HepG2 (cell line): ENCODE data around the gene KIF24. TPM values are rescaled to one million over a fixed set of nuclear protein-coding genes. Genes with fewer than 3 reads are reported as not detected.

Experiments
- ATAC-seq: fragments of 200-7000 bp; cut with Tn5 transposase; 3 replicates; pipeline ENCODE4 v1.9.1; 2020; ENCODE audit warnings: mild to moderate bottlenecking, moderate library complexity
- BruUV-seq: library from RNA; stranded (reverse); fragments of 400-500 nt; replicated peaks from 2 replicates; lab custom pipeline; 2021; lab: Mats Ljungman, UMichigan
- CTCF ChIA-PET: fragments of 300-600 bp; formaldehyde crosslinking; extraction: SDS; loops from one replicate; lab custom pipeline; 2021; ENCODE audit warnings: low total read pairs, inconsistent platforms, low intra/inter-chr PET ratio; lab: Yijun Ruan, JAX
- POLR2A ChIA-PET: fragments of 350-600 bp; sonication (Branson Sonifier 250); formaldehyde crosslinking; loops from one replicate; lab custom pipeline; 2020; ENCODE audit warnings: antibody characterized with exemption, inconsistent platforms; lab: Yijun Ruan, JAX
- DNase-seq: peaks from one replicate; pipeline ENCODE4 v3.0.0-alpha.2; 2015; ENCODE audit warnings: low spot score
- FAIRE-seq: peaks from 3 replicates; lab custom pipeline; 2011; peaks lifted over from hg19 to GRCh38; lab: Jason Lieb, UNC
- H2AFZ ChIP-seq: one replicate; pipeline ENCODE4 v1.6.1; 2011; ENCODE audit warnings: low read length, inconsistent platforms
- H3K27ac ChIP-seq: fragments of 300-600 bp; 3 replicates; pipeline ENCODE4 v1.8.0; 2011; ENCODE audit warnings: mixed run types, mild to moderate bottlenecking, mixed read lengths, low read length, inconsistent platforms; ENCODE audit not compliant: insufficient read depth; ENCODE audit errors: extremely low read length
- H3K27me3 ChIP-seq, 2 experiments: fragments of 200-600 bp in 1 of 2; 2 replicates in 1 of 2; 3 replicates in 1 of 2; pipeline versions ENCODE4 v1.6.0 to v1.8.0; 2011; ENCODE audit warnings: low read length in 2 of 2, mild to moderate bottlenecking in 2 of 2, moderate library complexity in 2 of 2, inconsistent platforms in 1 of 2; ENCODE audit not compliant: insufficient read depth in 2 of 2, control insufficient read depth in 1 of 2
- H3K36me3 ChIP-seq, 2 experiments: fragments of 200-600 bp in 1 of 2; replicated peaks in 1 of 2; 2 replicates in 1 of 2; 3 replicates in 1 of 2; pipeline versions ENCODE4 v1.5.1 to v1.8.0; 2011; ENCODE audit warnings: low read length in 2 of 2, inconsistent platforms in 1 of 2; ENCODE audit not compliant: insufficient read depth in 2 of 2, control insufficient read depth in 1 of 2
- H3K4me1 ChIP-seq: 2 replicates; pipeline ENCODE4 v1.5.1; 2012; ENCODE audit warnings: low read length, inconsistent platforms; ENCODE audit not compliant: insufficient read depth
- H3K4me2 ChIP-seq: 2 replicates; pipeline ENCODE4 v1.6.0; 2011; ENCODE audit warnings: low read depth, low read length, inconsistent platforms
- H3K4me3 ChIP-seq, 3 experiments: fragments of 200-600 bp in 1 of 3; sonication (generic), shearing (Covaris generic) in 1 of 3; replicated peaks in 1 of 3; 2 replicates each; pipeline ENCODE4 v1.5.1; 2011 to 2016; ENCODE audit warnings: low read length in 3 of 3, inconsistent platforms in 2 of 3, low read depth in 2 of 3, mild to moderate bottlenecking in 2 of 3, control low read depth in 1 of 3, mixed read lengths in 1 of 3; ENCODE audit not compliant: insufficient read depth in 1 of 3
- H3K79me2 ChIP-seq: one replicate; pipeline ENCODE4 v1.6.1; 2011; ENCODE audit warnings: low read length, inconsistent platforms; ENCODE audit not compliant: insufficient read depth
- H3K9ac ChIP-seq: 2 replicates; pipeline ENCODE4 v1.6.0; 2011; ENCODE audit warnings: mild to moderate bottlenecking, low read depth, low read length, inconsistent platforms; ENCODE audit not compliant: insufficient read depth
- H3K9me3 ChIP-seq: 2 replicates; pipeline ENCODE4 v1.5.1; 2012; ENCODE audit warnings: mild to moderate bottlenecking, low read length
- H4K20me1 ChIP-seq: 2 replicates; pipeline ENCODE4 v1.6.0; 2011; ENCODE audit warnings: inconsistent platforms, mild to moderate bottlenecking, low read length, moderate library complexity; ENCODE audit not compliant: insufficient read depth
- BRCA1 ChIP-seq: sonication (generic); formaldehyde crosslinking; IDR thresholded peaks from 2 replicates; pipeline ENCODE4 v1.4.0; 2020; ENCODE audit warnings: missing genetic modification reagents
- EEA1 ChIP-seq: sonication (generic); formaldehyde crosslinking; IDR thresholded peaks from 2 replicates; pipeline ENCODE4 v1.5.1; 2020; ENCODE audit warnings: mild to moderate bottlenecking, missing genetic modification reagents, borderline replicate concordance
- FOXJ3 ChIP-seq: sonication (generic); formaldehyde crosslinking; IDR thresholded peaks from 2 replicates; pipeline ENCODE4 v1.4.0; 2020; ENCODE audit warnings: missing genetic modification reagents, mild to moderate bottlenecking, borderline replicate concordance
- HMGXB4 ChIP-seq, 2 experiments: sonication (generic) in 1 of 2; formaldehyde crosslinking in 1 of 2; IDR thresholded peaks; 2 replicates each; pipeline versions ENCODE4 v1.4.0 to v1.6.1; 2018 to 2020; ENCODE audit warnings: missing genetic modification reagents in 2 of 2, borderline replicate concordance in 1 of 2, low read depth in 1 of 2, mild to moderate bottlenecking in 1 of 2, missing biosample characterization in 1 of 2
- RNF2 ChIP-seq: fragments of 450-650 bp; conservative IDR thresholded peaks from 2 replicates; pipeline ENCODE4 v1.6.1; 2016; ENCODE audit warnings: low read depth
- XBP1 ChIP-seq: sonication (generic); formaldehyde crosslinking; IDR thresholded peaks from 2 replicates; pipeline ENCODE4 v1.5.0; 2020; ENCODE audit warnings: missing genetic modification reagents
- ZBTB42 ChIP-seq: sonication (generic); formaldehyde crosslinking; IDR thresholded peaks from 2 replicates; pipeline ENCODE4 v1.5.0; 2020; ENCODE audit warnings: mild to moderate bottlenecking, missing genetic modification reagents
- ZMYM2 ChIP-seq: sonication (generic); formaldehyde crosslinking; IDR thresholded peaks from 2 replicates; pipeline ENCODE4 v1.8.0; 2022; ENCODE audit warnings: mild to moderate bottlenecking, missing genetic modification reagents
- ZNF609 ChIP-seq: sonication (generic); formaldehyde crosslinking; IDR thresholded peaks from 2 replicates; pipeline ENCODE4 v1.4.0; 2020; ENCODE audit warnings: mild to moderate bottlenecking, missing genetic modification reagents, borderline replicate concordance
- WGBS: methylation state at CpG from one replicate; pipeline ENCODE4 v1.1.6; 2017; ENCODE audit warnings: low lambda C conversion rate; 5-methylcytosine and 5-hydroxymethylcytosine counted together
- in situ Hi-C: cut with HindIII; loops from 2 replicates; pipeline ENCODE4 v1.10.0; 2017; ENCODE audit warnings: low pct_unique_long_range_greater_than_20kb; ENCODE audit not compliant: extremely low pct_ligation_motif_present
- intact Hi-C: fragments of 100-400 bp; cut with micrococcal nuclease; formaldehyde crosslinking; loops from one replicate; pipeline ENCODE4 v1.10.0; 2022; ENCODE audit not compliant: unreplicated experiment
- polyA plus RNA-seq, 8 experiments: library from polyadenylated mRNA; depleted of rRNA in 3 of 8; stranded (reverse) in 7 of 8; unstranded in 1 of 8; fragments of >200 nt; fragmentation: Illumina TruSeq in 4 of 8; extraction: Trizol in 4 of 8; gene quantifications; 2 replicates each; pipeline versions ENCODE4 v1.2.1 to v1.2.3, GENCODE V29; 2011 to 2016; ENCODE audit warnings: low read depth in 4 of 8, missing spikeins in 1 of 8, mixed read lengths in 1 of 8; ENCODE audit not compliant: insufficient read depth in 1 of 8
- total RNA-seq, 5 experiments: library from RNA; depleted of rRNA; stranded (reverse); fragments of >200 nt; fragmentation: Illumina TruSeq; extraction: Trizol; gene quantifications; 2 replicates each; pipeline ENCODE4 v1.2.3, GENCODE V29; 2016; ENCODE audit warnings: low read depth in 1 of 5
- TF ChIP-seq, protein P1 (sequence below): sonication (generic); formaldehyde crosslinking; IDR thresholded peaks from 2 replicates; pipeline ENCODE4 v1.5.1; 2020; ENCODE audit warnings: mild to moderate bottlenecking, missing genetic modification reagents, moderate library complexity

KIF24 gene
- total and polyA plus RNA-seq, 2 of the 13 experiments (the other 11 are each of a cell fraction or from before 2014, with no cell fraction given): 1.1 to 3.0 TPM

- Histone ChIP-seq H3K9ac (no peak overlapping the region), H4K20me1 (no peaks in the 10 kb centered on the region), H3K79me2 (no peaks in the 10 kb centered on the region), H2AFZ (no peak overlapping the region), H3K27ac (no peak overlapping the region), H3K27me3 (no peaks in the 10 kb centered on the region), H3K36me3 (no peaks in the 10 kb centered on the region), H3K4me1 (0 out of 2 replicates have a peak, but pooled peaks cover 6% of the 10 kb centered on the region), H3K4me3 (no peak overlapping the region), H3K4me2 (no peak overlapping the region), H3K9me3 (no peaks in the 10 kb centered on the region)
- ChIA-PET POLR2A (no interaction called here), CTCF (no interaction called here)
- in situ Hi-C loops (no loop called here), intact Hi-C loops (no loop called here)
- FAIRE-seq (no peak), ATAC-seq (no peak), DNase-seq (no peak)
- TF ChIP-seq EEA1 (no peak), ZMYM2 (no peak), HMGXB4 (CRISPR knock-in tag; IDR thresholded peaks at IDR 0.05; ENCODE audit: borderline replicate concordance in 1 of 2, low read depth in 1 of 2) (no peak), ZNF609 (no peak), ZBTB42 (no peak), BRCA1 (no peak), XBP1 (CRISPR knock-in tag) (no peak), FOXJ3 (no peak), RNF2 (no peak)
- TF ChIP-seq, protein P1, sequence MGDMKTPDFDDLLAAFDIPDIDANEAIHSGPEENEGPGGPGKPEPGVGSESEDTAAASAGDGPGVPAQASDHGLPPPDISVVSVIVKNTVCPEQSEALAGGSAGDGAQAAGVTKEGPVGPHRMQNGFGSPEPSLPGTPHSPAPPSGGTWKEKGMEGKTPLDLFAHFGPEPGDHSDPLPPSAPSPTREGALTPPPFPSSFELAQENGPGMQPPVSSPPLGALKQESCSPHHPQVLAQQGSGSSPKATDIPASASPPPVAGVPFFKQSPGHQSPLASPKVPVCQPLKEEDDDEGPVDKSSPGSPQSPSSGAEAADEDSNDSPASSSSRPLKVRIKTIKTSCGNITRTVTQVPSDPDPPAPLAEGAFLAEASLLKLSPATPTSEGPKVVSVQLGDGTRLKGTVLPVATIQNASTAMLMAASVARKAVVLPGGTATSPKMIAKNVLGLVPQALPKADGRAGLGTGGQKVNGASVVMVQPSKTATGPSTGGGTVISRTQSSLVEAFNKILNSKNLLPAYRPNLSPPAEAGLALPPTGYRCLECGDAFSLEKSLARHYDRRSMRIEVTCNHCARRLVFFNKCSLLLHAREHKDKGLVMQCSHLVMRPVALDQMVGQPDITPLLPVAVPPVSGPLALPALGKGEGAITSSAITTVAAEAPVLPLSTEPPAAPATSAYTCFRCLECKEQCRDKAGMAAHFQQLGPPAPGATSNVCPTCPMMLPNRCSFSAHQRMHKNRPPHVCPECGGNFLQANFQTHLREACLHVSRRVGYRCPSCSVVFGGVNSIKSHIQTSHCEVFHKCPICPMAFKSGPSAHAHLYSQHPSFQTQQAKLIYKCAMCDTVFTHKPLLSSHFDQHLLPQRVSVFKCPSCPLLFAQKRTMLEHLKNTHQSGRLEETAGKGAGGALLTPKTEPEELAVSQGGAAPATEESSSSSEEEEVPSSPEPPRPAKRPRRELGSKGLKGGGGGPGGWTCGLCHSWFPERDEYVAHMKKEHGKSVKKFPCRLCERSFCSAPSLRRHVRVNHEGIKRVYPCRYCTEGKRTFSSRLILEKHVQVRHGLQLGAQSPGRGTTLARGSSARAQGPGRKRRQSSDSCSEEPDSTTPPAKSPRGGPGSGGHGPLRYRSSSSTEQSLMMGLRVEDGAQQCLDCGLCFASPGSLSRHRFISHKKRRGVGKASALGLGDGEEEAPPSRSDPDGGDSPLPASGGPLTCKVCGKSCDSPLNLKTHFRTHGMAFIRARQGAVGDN (CRISPR knock-in tag): no peak
- BruUV-seq: no TSS peak
- WGBS: 87% methylated on average over 3 of the region's 3 CpGs
Observed at GRCh38 chr9:34279411-34279810, 49.7 kb downstream of the KIF24 start.
